Neutrophil (primary cell): ENCODE results near the gene RHPN2.

Experiments
- H3K27ac ChIP-seq: fragments of 200-600 bp; sonication (generic); 2 replicates; pipeline ENCODE4 v1.5.1; 2016; ENCODE audit warnings: mild to moderate bottlenecking, moderate library complexity
- H3K27me3 ChIP-seq: fragments of 200-600 bp; sonication (generic); 2 replicates; pipeline ENCODE4 v1.6.0; 2016; ENCODE audit warnings: mild to moderate bottlenecking
- H3K36me3 ChIP-seq: fragments of 200-600 bp; sonication (generic); 2 replicates; pipeline ENCODE4 v1.5.1; 2017
- H3K4me1 ChIP-seq, 2 experiments: fragments of 200-600 bp in 1 of 2; sonication (generic) in 1 of 2; 1 replicate in 1 of 2; 2 replicates in 1 of 2; pipeline versions ENCODE4 v1.5.1 to v1.6.1; 2013 to 2016; ENCODE audit warnings: low read depth in 1 of 2, low read length in 1 of 2, mild to moderate bottlenecking in 1 of 2, moderate library complexity in 1 of 2; ENCODE audit not compliant: control insufficient read depth in 1 of 2, insufficient read depth in 1 of 2
- H3K4me3 ChIP-seq, 2 experiments: fragments of 200-600 bp in 1 of 2; sonication (generic) in 1 of 2; 1 replicate in 1 of 2; 2 replicates in 1 of 2; pipeline ENCODE4 v1.5.1; 2013 to 2016; ENCODE audit warnings: low read depth in 1 of 2, low read length in 1 of 2, mild to moderate bottlenecking in 1 of 2, moderate library complexity in 1 of 2
- H3K9me3 ChIP-seq: fragments of 200-600 bp; sonication (generic); 2 replicates; pipeline ENCODE4 v1.5.1; 2016
- TF ChIP-seq, protein P1 (sequence below): fragments of 200-600 bp; sonication (generic); IDR thresholded peaks from 2 replicates; pipeline ENCODE4 v1.5.1; 2016; ENCODE audit warnings: antibody characterized with exemption

RHPN2 gene

DNA sequence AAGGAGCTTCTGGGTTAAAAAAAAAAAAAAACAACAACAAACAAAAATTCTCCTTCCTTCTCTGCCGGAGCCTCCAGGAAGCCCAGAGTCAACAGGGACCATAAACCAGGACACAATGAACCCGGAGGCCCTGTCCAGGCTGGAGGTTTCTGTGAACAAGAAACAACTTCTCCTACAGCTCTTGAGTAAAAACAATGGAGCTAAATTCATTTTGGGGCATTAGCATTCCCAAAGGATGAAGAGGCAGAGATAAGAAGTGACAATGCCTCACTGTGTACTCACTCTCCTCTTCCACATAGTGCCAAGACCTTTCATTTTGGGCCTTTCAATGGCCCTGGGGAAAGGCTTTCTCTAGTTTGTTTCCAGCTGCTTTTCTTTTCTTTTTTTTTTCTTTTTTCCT, 9.0 kb downstream of the RHPN2 start:
- Histone ChIP-seq H3K27ac (no peak overlapping the region), H3K4me3 (no peak overlapping the region), H3K36me3 (no peaks in the 10 kb centered on the region), H3K27me3 (peaks cover 25% of the 10 kb centered on the region), H3K4me1 (no peaks in the 10 kb centered on the region), H3K9me3 (no peaks in the 10 kb centered on the region)
- TF ChIP-seq, protein P1, sequence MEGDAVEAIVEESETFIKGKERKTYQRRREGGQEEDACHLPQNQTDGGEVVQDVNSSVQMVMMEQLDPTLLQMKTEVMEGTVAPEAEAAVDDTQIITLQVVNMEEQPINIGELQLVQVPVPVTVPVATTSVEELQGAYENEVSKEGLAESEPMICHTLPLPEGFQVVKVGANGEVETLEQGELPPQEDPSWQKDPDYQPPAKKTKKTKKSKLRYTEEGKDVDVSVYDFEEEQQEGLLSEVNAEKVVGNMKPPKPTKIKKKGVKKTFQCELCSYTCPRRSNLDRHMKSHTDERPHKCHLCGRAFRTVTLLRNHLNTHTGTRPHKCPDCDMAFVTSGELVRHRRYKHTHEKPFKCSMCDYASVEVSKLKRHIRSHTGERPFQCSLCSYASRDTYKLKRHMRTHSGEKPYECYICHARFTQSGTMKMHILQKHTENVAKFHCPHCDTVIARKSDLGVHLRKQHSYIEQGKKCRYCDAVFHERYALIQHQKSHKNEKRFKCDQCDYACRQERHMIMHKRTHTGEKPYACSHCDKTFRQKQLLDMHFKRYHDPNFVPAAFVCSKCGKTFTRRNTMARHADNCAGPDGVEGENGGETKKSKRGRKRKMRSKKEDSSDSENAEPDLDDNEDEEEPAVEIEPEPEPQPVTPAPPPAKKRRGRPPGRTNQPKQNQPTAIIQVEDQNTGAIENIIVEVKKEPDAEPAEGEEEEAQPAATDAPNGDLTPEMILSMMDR = no peak

GRCh38 chr19:33054623-33055022, 10.1 kb downstream of the RHPN2 start:
- no peak overlapping the region for H3K4me3 ChIP-seq
- H3K27me3 ChIP-seq = peaks cover 20% of the 10 kb centered on the region
- H3K36me3 ChIP-seq = no peaks in the 10 kb centered on the region
- no peak overlapping the region for H3K27ac ChIP-seq
- no peaks in the 10 kb centered on the region for H3K4me1 ChIP-seq
- no peaks in the 10 kb centered on the region for H3K9me3 ChIP-seq
- TF ChIP-seq, protein P1 = no peak

DNA sequence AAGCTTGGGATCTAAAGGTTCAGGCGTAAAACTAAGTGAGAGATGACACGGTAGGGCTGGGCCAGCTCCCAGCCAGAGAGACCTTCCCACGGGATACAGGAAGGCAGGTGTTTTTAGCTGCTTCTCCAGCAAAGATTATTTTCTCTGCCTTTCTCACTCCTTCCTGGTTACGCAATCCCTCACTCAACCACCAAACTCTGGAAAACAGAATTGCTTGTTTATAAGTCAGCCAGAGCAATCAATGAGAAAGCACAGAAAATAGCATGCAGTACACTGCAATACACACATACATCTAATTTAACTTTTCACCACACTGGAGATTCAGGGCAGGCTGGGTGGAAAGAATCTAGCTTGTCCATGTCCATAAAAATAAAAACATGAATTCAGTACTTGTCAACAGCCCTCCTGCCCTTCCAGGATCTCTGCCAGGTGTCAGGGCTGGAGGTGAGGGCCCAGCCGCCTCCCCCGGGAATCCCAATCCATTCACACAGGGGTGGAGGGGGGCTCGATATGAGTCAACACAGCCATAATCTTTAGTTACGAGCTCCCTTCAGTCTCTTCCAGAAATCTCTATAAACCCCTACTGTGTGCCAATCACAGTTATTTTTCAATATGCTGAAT, 12.2 kb downstream of the RHPN2 start:
- TF ChIP-seq, protein P1 = no peak
- Histone ChIP-seq H3K9me3 (no peaks in the 10 kb centered on the region), H3K4me3 (no peak overlapping the region), H3K27me3 (peaks cover 18% of the 10 kb centered on the region), H3K27ac (no peak overlapping the region), H3K4me1 (no peaks in the 10 kb centered on the region), H3K36me3 (no peaks in the 10 kb centered on the region)

DNA sequence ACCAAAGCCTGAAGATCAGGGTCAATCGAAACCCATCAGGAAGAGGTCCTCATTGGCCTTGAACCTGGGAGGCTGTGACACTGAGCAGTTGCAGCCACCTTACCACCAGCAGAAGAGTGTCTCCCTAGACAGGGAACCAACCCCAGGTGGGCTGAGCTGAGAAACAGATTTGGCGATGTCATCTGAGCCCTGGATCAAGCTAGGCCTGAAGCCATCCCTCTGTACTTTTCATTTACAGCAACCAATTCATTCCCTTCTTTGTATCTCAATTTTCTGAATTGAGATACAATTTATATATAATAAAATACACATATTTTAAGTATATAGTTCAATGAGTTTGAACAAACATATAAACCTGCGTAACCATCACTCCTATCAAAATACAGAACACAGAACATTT, 14.6 kb downstream of the RHPN2 start:
- TF ChIP-seq, protein P1 = no peak
- Histone ChIP-seq H3K4me1 (no peaks in the 10 kb centered on the region), H3K36me3 (no peaks in the 10 kb centered on the region), H3K27ac (no peak overlapping the region), H3K9me3 (no peaks in the 10 kb centered on the region), H3K27me3 (peaks cover 22% of the 10 kb centered on the region), H3K4me3 (no peak overlapping the region)

- Histone ChIP-seq H3K4me3 (no peak overlapping the region), H3K9me3 (no peaks in the 10 kb centered on the region), H3K4me1 (no peaks in the 10 kb centered on the region), H3K36me3 (no peaks in the 10 kb centered on the region), H3K27ac (no peak overlapping the region), H3K27me3 (peaks cover 22% of the 10 kb centered on the region)
- TF ChIP-seq, protein P1 = no peak
These were observed 15.6 kb downstream of the RHPN2 start for GRCh38 chr19:33048806-33049676.
